AG09309 (cell line): ENCODE data around the gene GOLGA6L2.
"Not testable (repeated sequence)": the region's sequence is repeated elsewhere in the genome, so short reads cannot be mapped to it uniquely, and the experiment has no call there.

Experiments
- DNase-seq: peaks from one replicate; pipeline ENCODE4 v3.0.0-alpha.2; 2010; ENCODE audit warnings: low read depth
- H3K4me3 ChIP-seq: 2 replicates; pipeline ENCODE4 v1.5.1; 2011; ENCODE audit warnings: mild to moderate bottlenecking, low read depth, low read length, moderate library complexity; ENCODE audit not compliant: control insufficient read depth
- TF ChIP-seq, protein P1 (sequence below): IDR thresholded peaks from 2 replicates; pipeline ENCODE4 v1.5.1; 2011; ENCODE audit warnings: mild to moderate bottlenecking, low read depth, low read length, inconsistent platforms; ENCODE audit not compliant: insufficient read depth, control insufficient read depth; ENCODE audit errors: missing control alignments

Gene GOLGA6L2

GRCh38 chr15:23424111-23424904 is 22.7 kb downstream of the GOLGA6L2 start:
- no peak for DNase-seq
- TF ChIP-seq, protein P1, sequence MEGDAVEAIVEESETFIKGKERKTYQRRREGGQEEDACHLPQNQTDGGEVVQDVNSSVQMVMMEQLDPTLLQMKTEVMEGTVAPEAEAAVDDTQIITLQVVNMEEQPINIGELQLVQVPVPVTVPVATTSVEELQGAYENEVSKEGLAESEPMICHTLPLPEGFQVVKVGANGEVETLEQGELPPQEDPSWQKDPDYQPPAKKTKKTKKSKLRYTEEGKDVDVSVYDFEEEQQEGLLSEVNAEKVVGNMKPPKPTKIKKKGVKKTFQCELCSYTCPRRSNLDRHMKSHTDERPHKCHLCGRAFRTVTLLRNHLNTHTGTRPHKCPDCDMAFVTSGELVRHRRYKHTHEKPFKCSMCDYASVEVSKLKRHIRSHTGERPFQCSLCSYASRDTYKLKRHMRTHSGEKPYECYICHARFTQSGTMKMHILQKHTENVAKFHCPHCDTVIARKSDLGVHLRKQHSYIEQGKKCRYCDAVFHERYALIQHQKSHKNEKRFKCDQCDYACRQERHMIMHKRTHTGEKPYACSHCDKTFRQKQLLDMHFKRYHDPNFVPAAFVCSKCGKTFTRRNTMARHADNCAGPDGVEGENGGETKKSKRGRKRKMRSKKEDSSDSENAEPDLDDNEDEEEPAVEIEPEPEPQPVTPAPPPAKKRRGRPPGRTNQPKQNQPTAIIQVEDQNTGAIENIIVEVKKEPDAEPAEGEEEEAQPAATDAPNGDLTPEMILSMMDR = no peak
- H3K4me3 ChIP-seq = no peak overlapping the region

GRCh38 chr15:23422946-23423708 is 23.9 kb downstream of the GOLGA6L2 start:
- no peak for DNase-seq
- TF ChIP-seq, protein P1 = no peak
- H3K4me3 ChIP-seq = no peak overlapping the region

- DNase-seq = no peak
- TF ChIP-seq, protein P1 = no peak
- no peak overlapping the region for H3K4me3 ChIP-seq
Measured at GRCh38 chr15:23422099-23422945, 24.7 kb downstream of the GOLGA6L2 start.

DNA sequence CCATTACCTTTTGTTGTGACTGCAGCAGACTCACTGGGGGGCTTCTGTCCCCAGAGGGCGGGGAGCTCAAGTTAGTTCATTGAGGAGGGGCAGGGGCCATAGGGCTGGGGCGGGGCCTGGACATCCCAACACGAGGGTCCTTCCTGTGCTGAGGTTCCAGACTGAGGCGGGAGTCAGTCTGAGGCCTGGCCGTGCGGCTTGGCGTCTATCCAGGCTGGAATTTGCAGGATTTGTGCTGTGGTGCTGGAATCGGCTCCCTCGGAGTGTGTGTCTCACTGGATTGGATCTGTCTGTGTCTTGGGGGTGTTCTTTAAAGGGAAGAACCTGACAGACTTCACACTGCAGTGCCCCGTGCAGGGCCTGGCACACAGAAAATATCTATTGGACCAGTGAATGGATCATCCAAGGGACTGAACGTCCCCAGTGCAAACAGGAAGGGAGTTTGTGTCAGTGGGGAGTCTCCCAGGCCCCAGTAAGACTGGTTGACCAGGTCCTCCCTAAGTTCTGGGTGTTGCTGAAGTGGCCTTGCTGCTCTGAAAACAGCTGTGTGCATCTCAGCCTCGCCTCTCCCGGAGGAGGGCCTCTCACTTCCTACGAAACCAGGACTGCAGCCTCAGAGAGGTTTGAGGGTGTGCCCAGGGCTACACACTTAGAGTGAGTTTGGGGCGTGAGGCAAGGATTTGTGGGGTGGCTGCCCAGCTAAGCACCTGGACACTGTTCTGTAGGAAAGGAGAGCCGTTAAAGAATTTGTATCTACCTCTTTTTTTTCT is 26.1 kb downstream of the GOLGA6L2 start:
- DNase-seq = no peak
- TF ChIP-seq, protein P1 = no peak
- no peak overlapping the region for H3K4me3 ChIP-seq

DNA sequence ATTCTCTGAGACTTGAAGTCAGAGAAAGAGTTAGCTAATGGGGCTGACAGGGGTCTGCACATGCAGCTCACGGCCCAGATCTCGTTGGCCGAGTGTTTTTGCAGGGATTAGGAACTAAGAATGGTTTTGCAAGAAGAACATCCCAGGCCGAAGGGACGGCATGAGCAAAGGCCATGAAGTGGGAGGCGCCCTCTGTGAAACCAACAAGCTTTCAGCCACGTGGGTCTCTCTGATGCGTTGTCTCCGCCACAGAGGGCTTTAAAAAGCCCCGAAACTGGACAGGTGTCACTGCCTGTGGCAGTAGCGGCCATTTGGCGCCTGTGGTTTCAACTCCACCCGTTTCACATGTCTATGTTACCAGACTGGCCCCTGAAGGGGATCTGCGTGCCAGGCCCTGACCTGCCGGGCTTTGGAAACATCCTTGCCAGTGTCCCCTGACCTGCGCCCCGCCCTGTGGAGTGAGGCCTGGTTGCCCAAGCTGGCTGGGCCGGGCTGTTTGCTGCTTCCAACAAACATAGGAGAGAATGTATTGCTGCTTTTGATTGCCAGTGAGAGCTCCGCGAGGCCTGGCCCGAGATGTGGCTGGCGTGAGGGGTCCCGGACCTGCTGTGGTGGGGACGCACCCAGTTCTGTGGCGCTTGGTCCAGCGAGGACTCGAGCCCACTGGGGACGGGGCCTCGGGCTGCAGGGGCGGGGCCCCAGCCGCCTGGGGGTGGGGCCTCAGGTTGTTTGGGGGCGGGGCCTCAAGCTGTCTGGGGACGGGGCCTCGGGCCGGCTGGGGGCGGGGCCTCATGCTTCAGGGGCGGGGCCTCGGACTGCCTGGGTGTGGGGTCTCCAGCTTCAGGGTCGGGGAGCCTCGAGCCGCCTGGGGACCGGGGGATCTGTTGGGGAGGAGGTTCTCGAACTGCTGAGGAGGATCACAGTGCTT is 30.4 kb downstream of the GOLGA6L2 start:
- no peak for DNase-seq

DNA sequence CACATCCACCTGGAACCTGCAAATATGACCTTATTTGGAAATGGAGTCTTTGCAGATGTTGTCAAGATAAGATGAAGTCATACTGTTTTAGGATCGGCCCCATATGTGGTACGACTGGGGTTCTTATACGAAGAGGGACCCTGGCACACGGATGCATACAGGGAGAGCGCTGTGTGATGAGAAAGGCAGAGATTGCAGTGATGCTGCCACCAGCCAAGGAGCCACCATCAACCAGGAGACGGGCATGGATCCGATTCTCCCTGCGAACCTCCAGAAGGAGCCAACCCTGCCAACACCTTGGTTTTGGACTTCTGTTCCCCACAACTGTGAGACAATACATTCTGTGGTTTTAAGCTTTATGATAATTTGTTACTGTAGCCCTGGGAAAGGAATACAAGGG is 31.2 kb downstream of the GOLGA6L2 start:
- not testable (repeated sequence) for DNase-seq, H3K4me3 ChIP-seq

More for the DNA sequence above, 30.4 kb downstream of the GOLGA6L2 start:
- TF ChIP-seq, protein P1 = no peak
- H3K4me3 ChIP-seq = no peak overlapping the region
